GM12892 (cell line): ENCODE data around the gene RITA1.

Experiments
- POLR2A ChIP-seq: IDR thresholded peaks from 2 replicates; pipeline ENCODE4 v1.6.1; 2011; ENCODE audit warnings: low read depth, low read length, control low read depth
- POLR2AphosphoS5 ChIP-seq: IDR thresholded peaks from 2 replicates; pipeline ENCODE4 v1.6.1; 2011; ENCODE audit warnings: low read depth, low read length, control low read depth

DNA sequence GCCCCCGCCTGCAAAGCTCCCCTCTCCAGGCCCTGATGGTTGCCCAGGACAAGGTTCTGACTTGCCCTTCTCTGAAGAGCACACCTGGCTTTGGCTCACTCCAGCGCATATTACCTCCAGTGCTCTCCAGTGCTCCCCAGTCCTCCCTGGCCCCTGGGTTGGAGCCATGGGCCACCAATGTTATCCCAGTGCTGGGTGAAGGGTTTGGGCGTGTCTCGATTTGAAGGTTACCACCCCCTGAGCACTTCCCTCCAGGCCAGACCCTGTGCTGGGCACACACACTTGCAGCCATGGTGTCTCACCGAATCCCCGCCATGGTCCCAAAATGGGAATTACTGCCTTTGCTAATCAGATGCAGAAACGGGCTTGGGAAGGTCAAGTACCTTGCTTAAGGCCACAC, 11.1 kb downstream of the RITA1 start:
- TF ChIP-seq POLR2A (no peak), POLR2AphosphoS5 (no peak)
